Measurements from ENCODE around the gene ASB10. TPM values are rescaled to one million over a fixed set of nuclear protein-coding genes. Genes with fewer than 3 reads are reported as not detected.
A peak's percentile ranks its signal among the peaks of the same experiment; 100 is the strongest.

ASB10 gene
- total and polyA plus RNA-seq, 4 donors, result not detected

DNA sequence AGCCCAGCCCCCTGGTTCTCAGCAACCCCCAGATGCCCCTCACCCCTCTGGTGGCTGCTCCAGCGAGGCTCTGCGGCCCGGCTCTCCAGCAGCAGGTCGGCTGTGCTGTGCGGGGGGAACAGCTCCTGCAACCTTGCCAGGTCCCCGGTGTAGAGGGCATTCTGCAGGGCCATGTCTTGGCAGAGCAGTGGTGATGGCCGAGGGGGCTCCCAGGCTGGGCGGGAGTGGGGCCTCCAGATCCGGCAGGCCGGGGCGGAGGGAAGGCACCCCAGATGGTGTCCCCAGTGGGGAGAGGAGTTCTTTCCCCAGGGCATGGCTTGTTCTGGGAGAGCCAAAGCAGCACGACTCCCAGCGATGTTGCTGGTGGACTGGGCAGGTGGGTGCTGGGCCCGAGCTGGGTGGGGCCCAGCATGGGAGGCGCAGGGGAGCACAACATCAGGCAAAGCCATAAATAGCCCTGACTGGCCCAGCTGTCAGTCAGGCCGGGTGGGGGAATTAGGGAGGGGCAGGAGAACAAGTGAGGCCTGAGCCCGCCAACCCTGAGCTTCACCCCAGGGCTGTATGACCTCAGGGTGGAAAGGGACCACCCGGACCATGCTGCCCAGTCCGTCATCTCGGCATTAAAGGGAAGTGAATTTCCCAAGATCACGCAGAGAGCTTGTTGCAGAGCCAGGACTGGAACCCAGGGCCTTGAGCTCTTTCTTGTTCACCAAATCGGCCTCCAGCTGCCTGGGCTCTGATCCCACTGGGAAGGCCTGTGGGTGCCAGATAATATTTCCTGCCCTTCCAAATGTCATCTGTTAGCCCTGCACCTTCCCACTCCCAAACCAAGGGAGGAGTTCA lies 580 bp upstream of the ASB10 start:
- Histone ChIP-seq H3K4me1 (ENCODE audit: control insufficient read depth in 4 of 4, insufficient read depth in 4 of 4, low read length in 3 of 4) (no peaks in the 10 kb centered on the region), H3K9ac (ENCODE audit: low read depth in 1 of 2, low read length in 2 of 2) (no peak overlapping the region), H3K27me3 (ENCODE audit: control insufficient read depth in 4 of 4, insufficient read depth in 4 of 4, low read length in 3 of 4) (no peaks in the 10 kb centered on the region), H3K27ac (ENCODE audit: low read depth in 1 of 2, low read length in 2 of 2) (no peak overlapping the region), H3K36me3 (ENCODE audit: control insufficient read depth in 4 of 4, insufficient read depth in 3 of 4, low read depth in 1 of 4, low read length in 3 of 4) (no peaks in the 10 kb centered on the region), H3K9me3 (ENCODE audit: control insufficient read depth in 4 of 4, low read length in 3 of 4) (no peaks in the 10 kb centered on the region), H3K4me3 (ENCODE audit: low read depth in 1 of 3, low read length in 3 of 3) (no peak overlapping the region)
- 84% methylated on average over 22 of the region's 22 CpGs for WGBS
- DNase-seq (ENCODE audit: low spot score), result no peak
- TF ChIP-seq TAF1 (conservative IDR thresholded peaks at IDR 0.05) (no peak), FOXA1 (IDR thresholded peaks at IDR 0.05) (no peak)

DNA sequence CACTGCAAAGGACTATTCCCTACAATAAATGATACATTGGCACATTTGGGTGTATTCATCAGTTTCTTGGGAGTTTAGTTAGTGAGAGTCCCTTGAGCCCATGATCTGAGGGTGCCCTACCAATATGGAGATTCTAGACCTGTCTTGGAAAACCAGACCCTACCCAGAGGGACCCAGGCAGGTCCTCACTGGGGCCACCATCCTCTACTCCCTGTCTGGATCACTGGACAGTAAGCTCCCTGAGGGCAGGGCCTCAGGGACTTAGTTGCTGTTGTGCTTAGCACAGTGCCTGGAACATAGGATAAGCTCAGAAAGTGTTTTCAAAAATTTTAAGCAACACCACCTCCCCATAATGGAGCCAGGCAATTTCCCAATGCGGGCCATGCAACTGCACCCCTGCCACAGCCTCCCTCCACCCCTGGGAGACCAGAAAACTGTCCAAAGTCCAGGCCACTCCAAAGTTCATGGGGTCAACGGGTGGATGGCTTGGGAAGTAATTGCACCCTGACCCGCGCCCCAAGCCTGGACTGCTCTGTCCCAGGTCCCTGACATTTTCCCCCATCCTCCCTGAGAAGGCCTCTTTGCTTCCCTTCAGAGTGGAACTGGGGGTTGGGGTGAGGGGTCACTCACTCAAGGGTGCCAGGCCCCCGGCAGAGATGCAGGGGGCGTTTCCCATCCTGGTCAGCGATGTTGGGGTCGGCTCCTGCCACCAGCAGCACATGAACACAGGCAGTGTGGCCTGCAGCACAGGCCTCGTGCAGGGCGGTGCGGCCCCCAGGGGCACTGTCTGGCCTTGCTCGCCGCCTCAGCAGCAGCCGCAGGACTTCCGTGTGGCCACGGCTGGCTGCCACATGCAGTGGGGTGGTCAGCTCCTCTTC lies 1.0 kb downstream of the ASB10 start:
- H3K9ac ChIP-seq (ENCODE audit: low read depth in 1 of 2, low read length in 2 of 2), result no peak overlapping the region
- no peak overlapping the region for H3K4me3 ChIP-seq (ENCODE audit: low read depth in 1 of 3, low read length in 3 of 3)
- H3K36me3 ChIP-seq (ENCODE audit: control insufficient read depth in 4 of 4, insufficient read depth in 3 of 4, low read depth in 1 of 4, low read length in 3 of 4), result no peaks in the 10 kb centered on the region
- no peaks in the 10 kb centered on the region for H3K4me1 ChIP-seq (ENCODE audit: control insufficient read depth in 4 of 4, insufficient read depth in 4 of 4, low read length in 3 of 4)
- no peak for DNase-seq (ENCODE audit: low spot score)
- WGBS, result 81% methylated on average over 16 of the region's 16 CpGs
- no peaks in the 10 kb centered on the region for H3K9me3 ChIP-seq (ENCODE audit: control insufficient read depth in 4 of 4, low read length in 3 of 4)
- no peaks in the 10 kb centered on the region for H3K27me3 ChIP-seq (ENCODE audit: control insufficient read depth in 4 of 4, insufficient read depth in 4 of 4, low read length in 3 of 4)
- no peak overlapping the region for H3K27ac ChIP-seq (ENCODE audit: low read depth in 1 of 2, low read length in 2 of 2)
- TF ChIP-seq NR2F2 (IDR thresholded peaks at IDR 0.05) (no peak), TAF1 (conservative IDR thresholded peaks at IDR 0.05) (no peak), RXRA (IDR thresholded peaks at IDR 0.05) (peak in 1 of 2 donors; percentile 13), HNF4A (conservative IDR thresholded peaks at IDR 0.05) (peak; percentile 62 to 73)

DNA sequence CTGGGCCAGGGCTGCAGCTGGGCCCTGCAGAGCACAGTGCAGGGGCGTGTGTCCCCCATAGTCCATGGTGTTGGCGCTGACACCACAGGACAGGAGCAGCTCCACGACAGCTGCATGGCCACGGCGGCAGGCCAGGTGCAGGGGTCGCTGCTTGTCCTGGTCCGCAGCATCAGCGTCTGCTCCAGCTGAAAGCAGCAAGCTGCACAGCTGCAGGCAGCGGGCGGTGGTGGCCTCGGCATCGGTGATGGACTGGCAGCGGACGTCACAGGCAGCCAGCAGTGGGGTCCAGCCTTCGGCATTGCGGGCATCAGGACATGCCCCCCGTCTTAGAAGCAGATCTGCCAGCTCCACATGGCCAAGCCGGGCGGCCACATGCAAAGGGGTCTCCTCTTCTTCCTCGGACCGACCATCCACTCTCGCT lies 6.0 kb downstream of the ASB10 start:
- no peaks in the 10 kb centered on the region for H3K9me3 ChIP-seq (ENCODE audit: control insufficient read depth in 4 of 4, low read length in 3 of 4)
- no peak overlapping the region for H3K4me3 ChIP-seq (ENCODE audit: low read depth in 1 of 3, low read length in 3 of 3)
- no peaks in the 10 kb centered on the region for H3K36me3 ChIP-seq (ENCODE audit: control insufficient read depth in 4 of 4, insufficient read depth in 3 of 4, low read depth in 1 of 4, low read length in 3 of 4)
- H3K27ac ChIP-seq (ENCODE audit: low read depth in 1 of 2, low read length in 2 of 2), result no peak overlapping the region
- DNase-seq (ENCODE audit: low spot score), result no peak
- H3K9ac ChIP-seq (ENCODE audit: low read depth in 1 of 2, low read length in 2 of 2), result no peak overlapping the region
- TF ChIP-seq, protein P1, sequence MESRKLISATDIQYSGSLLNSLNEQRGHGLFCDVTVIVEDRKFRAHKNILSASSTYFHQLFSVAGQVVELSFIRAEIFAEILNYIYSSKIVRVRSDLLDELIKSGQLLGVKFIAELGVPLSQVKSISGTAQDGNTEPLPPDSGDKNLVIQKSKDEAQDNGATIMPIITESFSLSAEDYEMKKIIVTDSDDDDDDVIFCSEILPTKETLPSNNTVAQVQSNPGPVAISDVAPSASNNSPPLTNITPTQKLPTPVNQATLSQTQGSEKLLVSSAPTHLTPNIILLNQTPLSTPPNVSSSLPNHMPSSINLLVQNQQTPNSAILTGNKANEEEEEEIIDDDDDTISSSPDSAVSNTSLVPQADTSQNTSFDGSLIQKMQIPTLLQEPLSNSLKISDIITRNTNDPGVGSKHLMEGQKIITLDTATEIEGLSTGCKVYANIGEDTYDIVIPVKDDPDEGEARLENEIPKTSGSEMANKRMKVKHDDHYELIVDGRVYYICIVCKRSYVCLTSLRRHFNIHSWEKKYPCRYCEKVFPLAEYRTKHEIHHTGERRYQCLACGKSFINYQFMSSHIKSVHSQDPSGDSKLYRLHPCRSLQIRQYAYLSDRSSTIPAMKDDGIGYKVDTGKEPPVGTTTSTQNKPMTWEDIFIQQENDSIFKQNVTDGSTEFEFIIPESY (IDR thresholded peaks at IDR 0.05), result no peak
- TF ChIP-seq, protein P2, sequence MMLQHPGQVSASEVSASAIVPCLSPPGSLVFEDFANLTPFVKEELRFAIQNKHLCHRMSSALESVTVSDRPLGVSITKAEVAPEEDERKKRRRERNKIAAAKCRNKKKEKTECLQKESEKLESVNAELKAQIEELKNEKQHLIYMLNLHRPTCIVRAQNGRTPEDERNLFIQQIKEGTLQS (IDR thresholded peaks at IDR 0.05), result no peak
- no peaks in the 10 kb centered on the region for H3K27me3 ChIP-seq (ENCODE audit: control insufficient read depth in 4 of 4, insufficient read depth in 4 of 4, low read length in 3 of 4)
- 86% methylated on average over 22 of the region's 22 CpGs for WGBS
- no peaks in the 10 kb centered on the region for H3K4me1 ChIP-seq (ENCODE audit: control insufficient read depth in 4 of 4, insufficient read depth in 4 of 4, low read length in 3 of 4)

DNA sequence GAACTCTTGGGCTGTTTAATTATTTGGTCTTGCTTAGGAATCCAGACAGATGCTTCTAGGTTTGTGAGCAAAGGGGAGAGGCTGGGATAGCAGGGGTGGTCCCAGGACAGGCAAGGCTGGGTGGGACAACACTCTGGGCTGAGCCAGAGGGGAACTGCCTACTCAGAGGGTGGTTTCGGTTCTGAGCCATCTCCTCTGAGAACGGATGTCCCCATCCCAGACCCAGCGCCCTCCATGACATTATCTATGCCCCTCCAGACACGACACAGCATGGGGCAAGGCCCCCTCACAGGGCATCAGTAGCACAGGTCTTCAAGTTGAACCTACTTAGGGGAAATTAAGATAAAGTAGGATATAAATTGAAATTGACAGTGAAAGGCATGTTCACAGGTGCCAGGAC lies 7.1 kb downstream of the ASB10 start:
- Histone ChIP-seq H3K4me3 (ENCODE audit: low read depth in 1 of 3, low read length in 3 of 3) (no peak overlapping the region), H3K9me3 (ENCODE audit: control insufficient read depth in 4 of 4, low read length in 3 of 4) (no peaks in the 10 kb centered on the region), H3K4me1 (ENCODE audit: control insufficient read depth in 4 of 4, insufficient read depth in 4 of 4, low read length in 3 of 4) (no peaks in the 10 kb centered on the region), H3K27me3 (ENCODE audit: control insufficient read depth in 4 of 4, insufficient read depth in 4 of 4, low read length in 3 of 4) (no peaks in the 10 kb centered on the region), H3K27ac (ENCODE audit: low read depth in 1 of 2, low read length in 2 of 2) (no peak overlapping the region), H3K36me3 (ENCODE audit: control insufficient read depth in 4 of 4, insufficient read depth in 3 of 4, low read depth in 1 of 4, low read length in 3 of 4) (no peaks in the 10 kb centered on the region), H3K9ac (ENCODE audit: low read depth in 1 of 2, low read length in 2 of 2) (no peak overlapping the region)
- no peak for DNase-seq (ENCODE audit: low spot score)
- WGBS, result 66% methylated on average over 4 of the region's 4 CpGs
- no peak for TF ChIP-seq TAF1 (conservative IDR thresholded peaks at IDR 0.05)
- no peak for TF ChIP-seq SP1 (IDR thresholded peaks at IDR 0.05)
- TF ChIP-seq RAD21 (IDR thresholded peaks at IDR 0.05), result no peak
- no peak for TF ChIP-seq EGR1 (IDR thresholded peaks at IDR 0.05; ENCODE audit: low read depth in 2 of 2)
- TF ChIP-seq HNF4A (conservative IDR thresholded peaks at IDR 0.05), result no peak
- TF ChIP-seq JUND (IDR thresholded peaks at IDR 0.05), result no peak
- TF ChIP-seq, protein P3, sequence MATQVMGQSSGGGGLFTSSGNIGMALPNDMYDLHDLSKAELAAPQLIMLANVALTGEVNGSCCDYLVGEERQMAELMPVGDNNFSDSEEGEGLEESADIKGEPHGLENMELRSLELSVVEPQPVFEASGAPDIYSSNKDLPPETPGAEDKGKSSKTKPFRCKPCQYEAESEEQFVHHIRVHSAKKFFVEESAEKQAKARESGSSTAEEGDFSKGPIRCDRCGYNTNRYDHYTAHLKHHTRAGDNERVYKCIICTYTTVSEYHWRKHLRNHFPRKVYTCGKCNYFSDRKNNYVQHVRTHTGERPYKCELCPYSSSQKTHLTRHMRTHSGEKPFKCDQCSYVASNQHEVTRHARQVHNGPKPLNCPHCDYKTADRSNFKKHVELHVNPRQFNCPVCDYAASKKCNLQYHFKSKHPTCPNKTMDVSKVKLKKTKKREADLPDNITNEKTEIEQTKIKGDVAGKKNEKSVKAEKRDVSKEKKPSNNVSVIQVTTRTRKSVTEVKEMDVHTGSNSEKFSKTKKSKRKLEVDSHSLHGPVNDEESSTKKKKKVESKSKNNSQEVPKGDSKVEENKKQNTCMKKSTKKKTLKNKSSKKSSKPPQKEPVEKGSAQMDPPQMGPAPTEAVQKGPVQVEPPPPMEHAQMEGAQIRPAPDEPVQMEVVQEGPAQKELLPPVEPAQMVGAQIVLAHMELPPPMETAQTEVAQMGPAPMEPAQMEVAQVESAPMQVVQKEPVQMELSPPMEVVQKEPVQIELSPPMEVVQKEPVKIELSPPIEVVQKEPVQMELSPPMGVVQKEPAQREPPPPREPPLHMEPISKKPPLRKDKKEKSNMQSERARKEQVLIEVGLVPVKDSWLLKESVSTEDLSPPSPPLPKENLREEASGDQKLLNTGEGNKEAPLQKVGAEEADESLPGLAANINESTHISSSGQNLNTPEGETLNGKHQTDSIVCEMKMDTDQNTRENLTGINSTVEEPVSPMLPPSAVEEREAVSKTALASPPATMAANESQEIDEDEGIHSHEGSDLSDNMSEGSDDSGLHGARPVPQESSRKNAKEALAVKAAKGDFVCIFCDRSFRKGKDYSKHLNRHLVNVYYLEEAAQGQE (IDR thresholded peaks at IDR 0.05), result no peak
- TF ChIP-seq HNF4G (IDR thresholded peaks at IDR 0.05), result no peak
- TF ChIP-seq, protein P1 (IDR thresholded peaks at IDR 0.05), result no peak

All from liver (tissue), 9 donors.